NCI-H82 (cell line): Measurements from ENCODE around the gene ZFP36L1.
"Not testable (repeated sequence)": the region's sequence is repeated elsewhere in the genome, so short reads cannot be mapped to it uniquely, and the experiment has no call there.

Source experiments
- DNase-seq: peaks from one replicate; lab custom pipeline; 2025; lab: John Stamatoyannopoulos, UW

The ZFP36L1 gene

GRCh38 chr14:68784226-68784910 is 8.5 kb downstream of the ZFP36L1 start:
- no peak for DNase-seq

- no peak for DNase-seq
Measured at GRCh38 chr14:68783408-68784225, 9.2 kb downstream of the ZFP36L1 start.

GRCh38 chr14:68782091-68782981 is 10.5 kb downstream of the ZFP36L1 start:
- no peak for DNase-seq

GRCh38 chr14:68781161-68782021 is 11.5 kb downstream of the ZFP36L1 start:
- peak; percentile 92 for DNase-seq

GRCh38 chr14:68780358-68781160 is 12.3 kb downstream of the ZFP36L1 start:
- DNase-seq = peak; percentile 91

GRCh38 chr14:68779761-68780323 is 13.0 kb downstream of the ZFP36L1 start:
- no peak for DNase-seq

- DNase-seq = no peak
Measured at GRCh38 chr14:68777644-68778043, 15.2 kb downstream of the ZFP36L1 start.

GRCh38 chr14:68775614-68776126 is 17.2 kb downstream of the ZFP36L1 start:
- DNase-seq = no peak

- DNase-seq = no peak
Measured at GRCh38 chr14:68774771-68775613, 17.9 kb downstream of the ZFP36L1 start.

GRCh38 chr14:68772761-68773381 is 20.0 kb downstream of the ZFP36L1 start:
- no peak for DNase-seq

GRCh38 chr14:68771631-68772030 is 21.2 kb downstream of the ZFP36L1 start:
- DNase-seq = no peak

- DNase-seq = no peak
Measured at GRCh38 chr14:68770553-68771286, 22.1 kb downstream of the ZFP36L1 start.

GRCh38 chr14:68770051-68770450 is 22.8 kb downstream of the ZFP36L1 start:
- no peak for DNase-seq

- no peak for DNase-seq
Measured at GRCh38 chr14:68768316-68768715, 24.6 kb downstream of the ZFP36L1 start.

- DNase-seq = peak; percentile 30
Measured at GRCh38 chr14:68767248-68767645, 25.6 kb downstream of the ZFP36L1 start.

GRCh38 chr14:68766299-68767247 is 26.3 kb downstream of the ZFP36L1 start:
- DNase-seq = no peak

- DNase-seq = not testable (repeated sequence)
Measured at GRCh38 chr14:68763843-68764242, 29.0 kb downstream of the ZFP36L1 start.
